Keratinocyte (primary cell): ENCODE data around the gene OR10P1. TPM values are rescaled to one million over a fixed set of nuclear protein-coding genes. Genes with fewer than 3 reads are reported as not detected.

Experiments
- DNase-seq: peaks from one replicate; pipeline ENCODE4 v3.0.0-alpha.2; 2011; ENCODE audit warnings: low read depth, missing footprints, low spot score
- FAIRE-seq: peaks from 2 replicates; lab custom pipeline; 2011; peaks lifted over from hg19 to GRCh38; lab: Jason Lieb, UNC
- H2AFZ ChIP-seq: 2 replicates; pipeline ENCODE4 v1.6.0; 2012; ENCODE audit warnings: low read length, control low read depth, inconsistent platforms; ENCODE audit not compliant: control insufficient read depth
- H3K27ac ChIP-seq: 2 replicates; pipeline ENCODE4 v1.5.1; 2011; ENCODE audit warnings: low read length; ENCODE audit not compliant: control insufficient read depth, insufficient read depth
- H3K27me3 ChIP-seq: 3 replicates; pipeline ENCODE4 v1.6.0; 2011; ENCODE audit warnings: low read length; ENCODE audit not compliant: control insufficient read depth, insufficient read depth; ENCODE audit errors: extremely low read depth
- H3K36me3 ChIP-seq, 2 experiments: 2 replicates in 1 of 2; 3 replicates in 1 of 2; pipeline ENCODE4 v1.5.1; 2011; ENCODE audit warnings: low read length in 2 of 2, mild to moderate bottlenecking in 1 of 2; ENCODE audit not compliant: control insufficient read depth in 2 of 2, insufficient read depth in 2 of 2; ENCODE audit errors: extremely low read depth in 1 of 2
- H3K4me1 ChIP-seq: 3 replicates; pipeline ENCODE4 v1.5.1; 2011; ENCODE audit warnings: low read length; ENCODE audit not compliant: control insufficient read depth, insufficient read depth; ENCODE audit errors: extremely low read depth
- H3K4me2 ChIP-seq: 3 replicates; pipeline ENCODE4 v1.6.0; 2011; ENCODE audit warnings: low read depth, low read length; ENCODE audit not compliant: control insufficient read depth, insufficient read depth; ENCODE audit errors: extremely low read depth
- H3K4me3 ChIP-seq, 3 experiments: fragments of 200-600 bp in 1 of 3; sonication (generic) in 1 of 3; 2 replicates in 2 of 3; 3 replicates in 1 of 3; pipeline ENCODE4 v1.5.1; 2011 to 2016; ENCODE audit warnings: low read length in 3 of 3, mild to moderate bottlenecking in 3 of 3, control low read depth in 2 of 3, inconsistent platforms in 1 of 3, low read depth in 1 of 3, mixed read lengths in 1 of 3, mixed run types in 1 of 3, moderate library complexity in 1 of 3; ENCODE audit not compliant: control insufficient read depth in 2 of 3, insufficient read depth in 2 of 3; ENCODE audit errors: extremely low read depth in 1 of 3
- H3K79me2 ChIP-seq: 2 replicates; pipeline ENCODE4 v1.6.0; 2012; ENCODE audit warnings: low read length; ENCODE audit not compliant: control insufficient read depth, insufficient read depth
- H3K9ac ChIP-seq: 3 replicates; pipeline ENCODE4 v1.6.0; 2011; ENCODE audit warnings: low read length; ENCODE audit not compliant: control insufficient read depth, insufficient read depth; ENCODE audit errors: extremely low read depth
- H3K9me1 ChIP-seq: 3 replicates; pipeline ENCODE4 v1.6.0; 2011; ENCODE audit warnings: low read length; ENCODE audit not compliant: control insufficient read depth, insufficient read depth; ENCODE audit errors: extremely low read depth
- H3K9me3 ChIP-seq: 2 replicates; pipeline ENCODE4 v1.5.1; 2012; ENCODE audit warnings: low read depth, low read length; ENCODE audit not compliant: control insufficient read depth
- H4K20me1 ChIP-seq: 3 replicates; pipeline ENCODE4 v1.6.0; 2011; ENCODE audit warnings: low read length; ENCODE audit not compliant: control insufficient read depth, insufficient read depth; ENCODE audit errors: extremely low read depth
- EZH2 ChIP-seq: IDR thresholded peaks from one replicate; pipeline ENCODE4 v1.6.1; 2012; ENCODE audit warnings: inconsistent platforms, mild to moderate bottlenecking, low read length, moderate library complexity
- dilution Hi-C: fragments of 300-500 bp; cut with MboI; formaldehyde crosslinking; loops from one replicate; pipeline ENCODE4 v1.7.0; 2020; ENCODE audit warnings: low sequenced_read_pairs; ENCODE audit not compliant: extremely low pct_ligation_motif_present
- polyA plus RNA-seq, 5 experiments: library from polyadenylated mRNA; depleted of rRNA in 3 of 5; stranded (reverse) in 3 of 5; stranded (forward) in 1 of 5; unstranded in 1 of 5; fragments of >200 nt; gene quantifications; 1 replicate in 1 of 5; 2 replicates in 3 of 5; 3 replicates in 1 of 5; pipeline versions ENCODE4 v1.2.1 to v1.2.3, GENCODE V29; 2011 to 2012; ENCODE audit warnings: missing spikeins in 2 of 5, low read depth in 1 of 5, low replicate concordance in 1 of 5
- TF ChIP-seq, protein P1 (sequence below), 3 experiments: IDR thresholded peaks in 1 of 3; conservative IDR thresholded peaks in 1 of 3; optimal IDR thresholded peaks in 1 of 3; 2 replicates in 2 of 3; 3 replicates in 1 of 3; pipeline versions ENCODE3 to v1.5.1; 2011; ENCODE audit warnings: low read length in 3 of 3, mild to moderate bottlenecking in 3 of 3, moderate library complexity in 2 of 3, control low read depth in 1 of 3, inconsistent platforms in 1 of 3; ENCODE audit not compliant: insufficient read depth in 2 of 3; ENCODE audit errors: extremely low read depth in 1 of 3

Gene OR10P1
- polyA plus RNA-seq, 1 donor (not counting 4 experiments of a cell fraction or from before 2014, with no cell fraction given) = not detected

GRCh38 chr12:55675666-55676065 is 39.0 kb downstream of the OR10P1 start:
- Histone ChIP-seq H2AFZ (no peak overlapping the region), H3K4me3 (no peak overlapping the region), H3K27me3 (peaks cover 4% of the 10 kb centered on the region), H3K36me3 (no peaks in the 10 kb centered on the region), H3K9ac (no peak overlapping the region), H3K27ac (no peak overlapping the region), H3K9me3 (no peaks in the 10 kb centered on the region), H4K20me1 (no peaks in the 10 kb centered on the region), H3K4me1 (no peaks in the 10 kb centered on the region), H3K4me2 (no peak overlapping the region), H3K79me2 (no peaks in the 10 kb centered on the region), H3K9me1 (no peaks in the 10 kb centered on the region)
- TF ChIP-seq, protein P1, sequence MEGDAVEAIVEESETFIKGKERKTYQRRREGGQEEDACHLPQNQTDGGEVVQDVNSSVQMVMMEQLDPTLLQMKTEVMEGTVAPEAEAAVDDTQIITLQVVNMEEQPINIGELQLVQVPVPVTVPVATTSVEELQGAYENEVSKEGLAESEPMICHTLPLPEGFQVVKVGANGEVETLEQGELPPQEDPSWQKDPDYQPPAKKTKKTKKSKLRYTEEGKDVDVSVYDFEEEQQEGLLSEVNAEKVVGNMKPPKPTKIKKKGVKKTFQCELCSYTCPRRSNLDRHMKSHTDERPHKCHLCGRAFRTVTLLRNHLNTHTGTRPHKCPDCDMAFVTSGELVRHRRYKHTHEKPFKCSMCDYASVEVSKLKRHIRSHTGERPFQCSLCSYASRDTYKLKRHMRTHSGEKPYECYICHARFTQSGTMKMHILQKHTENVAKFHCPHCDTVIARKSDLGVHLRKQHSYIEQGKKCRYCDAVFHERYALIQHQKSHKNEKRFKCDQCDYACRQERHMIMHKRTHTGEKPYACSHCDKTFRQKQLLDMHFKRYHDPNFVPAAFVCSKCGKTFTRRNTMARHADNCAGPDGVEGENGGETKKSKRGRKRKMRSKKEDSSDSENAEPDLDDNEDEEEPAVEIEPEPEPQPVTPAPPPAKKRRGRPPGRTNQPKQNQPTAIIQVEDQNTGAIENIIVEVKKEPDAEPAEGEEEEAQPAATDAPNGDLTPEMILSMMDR (optimal IDR thresholded peaks at IDR 0.05 in 1 of 3, IDR thresholded peaks at IDR 0.05 in 1 of 3, conservative IDR thresholded peaks at IDR 0.05 in 1 of 3; ENCODE audit: extremely low read depth in 1 of 3, insufficient read depth in 2 of 3, low read length in 3 of 3) = no peak
- TF ChIP-seq EZH2 = no peak
- no peak for DNase-seq
- dilution Hi-C loops = no loop called here
- FAIRE-seq = no peak

- no peaks in the 10 kb centered on the region for H3K9me1 ChIP-seq
- H3K4me1 ChIP-seq = no peaks in the 10 kb centered on the region
- no peaks in the 10 kb centered on the region for H3K36me3 ChIP-seq
- dilution Hi-C loops = no loop called here
- no peak overlapping the region for H3K4me3 ChIP-seq
- no peak for TF ChIP-seq EZH2
- TF ChIP-seq, protein P1 (optimal IDR thresholded peaks at IDR 0.05 in 1 of 3, IDR thresholded peaks at IDR 0.05 in 1 of 3, conservative IDR thresholded peaks at IDR 0.05 in 1 of 3; ENCODE audit: extremely low read depth in 1 of 3, insufficient read depth in 2 of 3, low read length in 3 of 3) = no peak
- FAIRE-seq (no peak), DNase-seq (no peak)
- H3K9ac ChIP-seq = no peak overlapping the region
- H3K9me3 ChIP-seq = no peaks in the 10 kb centered on the region
- no peaks in the 10 kb centered on the region for H4K20me1 ChIP-seq
- H3K27ac ChIP-seq = no peak overlapping the region
- H3K27me3 ChIP-seq = peaks cover 11% of the 10 kb centered on the region
- H2AFZ ChIP-seq = no peak overlapping the region
- no peaks in the 10 kb centered on the region for H3K79me2 ChIP-seq
- H3K4me2 ChIP-seq = no peak overlapping the region
These were observed 40.0 kb downstream of the OR10P1 start for GRCh38 chr12:55676707-55677106.
